Activated CD8-positive, alpha-beta memory T cell treated with anti-CD3 and anti-CD28 coated beads, Interleukin-2, amount 50 U/mL, for 24 hours (primary cell): ENCODE results near the gene TBX15.

ENCODE experiments used
- DNase-seq: peaks from one replicate; pipeline ENCODE4 v3.0.0-alpha.2; 2020; ENCODE audit errors: extremely low read depth

The TBX15 gene

GRCh38 chr1:119001181-119002027 is 13.3 kb upstream of the TBX15 start:
- no peak for DNase-seq

- no peak for DNase-seq
Measured at GRCh38 chr1:119000371-119001180, 12.4 kb upstream of the TBX15 start.

DNA sequence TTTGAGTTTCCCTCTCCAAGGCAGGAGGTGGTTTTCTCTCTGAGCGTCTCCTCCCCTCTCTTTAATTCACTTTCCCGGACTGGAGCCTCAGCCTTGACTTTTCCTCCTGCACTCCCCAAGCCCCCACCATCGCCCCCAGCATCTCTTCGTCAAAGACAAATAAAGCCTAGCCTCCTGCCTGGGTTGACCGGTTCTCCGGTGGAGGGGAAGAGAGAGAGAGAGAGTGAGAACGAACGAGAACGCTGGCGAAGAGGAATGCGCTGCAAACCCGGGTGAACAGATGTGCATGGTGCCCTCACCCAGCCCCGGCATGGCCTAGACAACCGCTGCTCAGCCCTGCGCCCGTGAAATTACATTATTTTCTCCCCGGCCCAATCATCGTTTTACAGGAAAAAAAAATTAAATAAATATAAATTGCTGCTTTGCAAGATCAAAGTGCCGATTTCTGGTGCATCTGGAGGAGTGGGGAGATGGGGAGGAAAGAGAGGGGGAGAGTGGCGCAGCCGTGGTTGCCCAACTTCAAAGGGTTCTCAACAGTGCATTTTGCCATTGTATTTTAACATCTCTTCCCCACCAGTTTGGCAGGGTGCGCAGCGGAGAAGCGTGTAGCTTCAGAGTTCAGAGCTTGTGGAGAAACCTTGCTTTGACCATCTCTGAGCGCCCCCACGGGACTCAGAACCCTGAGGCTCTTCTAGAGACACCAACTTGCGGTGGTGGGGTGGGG is 11.4 kb upstream of the TBX15 start:
- DNase-seq = no peak

GRCh38 chr1:118998171-118998570 is 10.0 kb upstream of the TBX15 start:
- no peak for DNase-seq

DNA sequence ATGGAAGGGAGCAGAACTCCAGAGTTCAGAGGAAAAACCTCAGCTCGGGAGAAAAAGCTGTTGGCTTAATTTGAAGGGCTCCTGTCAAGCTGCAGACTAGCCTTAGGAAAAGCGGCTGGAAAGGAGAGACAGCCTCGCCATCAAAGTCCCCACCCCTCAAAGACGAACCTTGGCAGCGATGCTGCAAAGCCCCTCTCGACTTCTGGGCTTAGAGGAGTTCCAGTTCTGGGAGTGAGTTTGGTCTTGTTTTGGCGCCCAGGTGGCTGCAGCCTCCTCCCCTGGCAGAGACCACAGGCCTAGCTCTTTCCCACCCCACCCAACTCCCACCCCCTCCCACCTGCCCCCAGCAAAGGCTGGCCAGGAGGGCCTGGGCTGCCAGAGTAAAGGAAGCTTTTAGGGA is 9.1 kb upstream of the TBX15 start:
- no peak for DNase-seq

DNA sequence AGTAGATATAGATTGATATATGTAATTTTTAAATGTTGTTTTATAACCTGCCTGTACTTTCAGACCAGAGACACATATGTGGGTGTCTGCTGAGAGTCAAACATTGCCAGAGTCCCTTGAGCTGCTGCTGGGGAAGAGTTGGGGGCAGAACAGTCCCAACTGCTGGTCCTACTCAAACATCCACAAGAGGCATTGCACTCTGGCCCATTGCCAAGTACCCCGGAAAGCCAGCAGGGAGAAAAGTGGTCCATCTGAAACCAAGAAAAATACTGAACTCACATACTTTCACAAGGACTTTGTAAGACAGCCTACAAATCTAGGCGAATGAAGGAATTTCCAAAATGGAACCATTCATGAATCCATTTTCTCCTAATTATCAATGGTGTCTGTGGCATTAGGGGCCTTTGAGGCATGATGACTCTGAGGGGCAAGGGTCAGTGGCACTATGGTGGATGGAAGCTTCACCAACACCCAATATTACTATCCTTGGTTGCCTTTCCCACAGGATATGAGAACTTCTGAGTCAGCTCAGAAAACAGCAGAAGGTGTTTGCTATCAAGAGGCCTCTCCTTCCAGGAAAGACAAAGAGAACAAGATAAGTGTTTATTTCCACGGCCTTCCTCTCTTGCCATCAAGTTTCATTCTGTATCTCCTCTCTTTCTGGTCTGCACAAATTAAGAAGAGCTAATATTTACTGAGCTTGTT is 7.3 kb upstream of the TBX15 start:
- no peak for DNase-seq

DNA sequence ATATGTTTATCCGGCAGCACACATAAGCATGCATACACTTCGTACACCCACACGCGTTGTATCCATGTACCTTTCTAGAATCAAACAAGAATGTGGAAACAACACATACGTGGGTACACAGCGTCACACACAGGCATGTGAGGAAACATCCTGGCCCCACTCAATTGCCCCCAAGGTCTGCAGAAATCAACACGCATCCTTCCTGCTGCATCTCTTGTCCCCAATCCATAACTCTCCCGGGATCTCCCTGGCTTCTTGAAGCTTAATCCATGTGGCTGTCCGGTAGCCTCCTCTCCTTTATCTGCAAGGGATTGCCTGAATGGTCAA is 5.5 kb upstream of the TBX15 start:
- no peak for DNase-seq

DNA sequence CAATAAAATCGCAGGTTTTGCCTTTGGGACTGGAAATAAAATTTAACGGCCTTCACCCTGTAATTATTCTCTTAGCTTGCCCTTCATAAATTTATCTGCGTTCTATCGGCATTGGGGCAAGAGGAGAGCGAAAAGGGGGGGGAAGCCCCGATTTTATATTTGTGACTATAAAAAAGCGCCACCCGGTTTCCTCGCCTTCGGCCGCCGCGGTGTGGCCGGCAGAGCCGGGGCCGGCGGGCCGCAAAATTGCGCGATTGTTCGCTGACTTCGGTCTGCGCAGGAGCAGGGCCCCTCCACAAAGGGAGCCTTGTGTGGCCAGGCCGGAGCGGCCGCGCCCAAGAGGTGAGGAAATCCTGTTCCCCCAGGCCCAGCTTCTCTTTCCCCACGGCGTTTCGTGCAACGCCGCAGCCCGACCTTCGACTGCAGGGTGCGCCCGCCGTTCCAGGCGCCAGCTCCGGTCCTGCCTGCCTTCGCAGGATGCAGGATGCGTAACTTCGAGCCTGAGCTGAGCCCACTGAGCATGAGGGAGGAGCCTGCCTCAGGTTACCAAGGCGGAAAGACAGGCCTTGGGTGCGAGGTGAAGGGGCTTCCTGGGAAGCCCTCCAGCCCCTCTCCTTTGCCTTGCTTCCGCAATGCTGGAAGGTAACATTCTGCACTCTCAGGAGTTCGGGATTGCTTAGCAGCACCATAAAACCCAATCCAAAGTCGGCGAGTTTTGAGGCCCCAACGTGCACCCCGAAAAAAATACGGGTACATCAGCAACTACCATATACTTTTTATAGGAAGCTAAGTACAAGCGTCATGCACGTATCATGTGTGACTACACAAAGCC is 4.9 kb upstream of the TBX15 start:
- no peak for DNase-seq

- no peak for DNase-seq
Measured at GRCh38 chr1:118992237-118992825, 4.2 kb upstream of the TBX15 start.

DNA sequence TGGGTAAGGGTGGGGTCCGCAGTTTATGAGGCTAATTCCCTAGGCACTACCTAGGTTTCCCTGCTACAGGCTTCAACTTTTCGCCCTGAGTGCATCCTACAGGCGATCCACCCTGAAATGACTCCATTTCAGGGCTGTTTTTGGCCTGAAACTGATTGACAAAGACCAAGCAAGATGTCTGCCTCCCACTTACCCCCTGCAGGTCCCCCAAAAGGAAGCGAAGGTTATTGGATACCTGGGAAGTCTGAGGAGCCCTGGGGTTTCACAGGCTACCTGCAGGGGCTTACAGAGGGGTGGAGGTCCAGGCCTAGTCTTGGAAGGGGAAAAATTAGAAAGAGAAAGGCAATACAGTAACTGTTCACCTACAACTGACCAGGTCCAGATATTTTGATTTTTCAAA is 3.3 kb upstream of the TBX15 start:
- DNase-seq = no peak

- no peak for DNase-seq
Measured at GRCh38 chr1:118990513-118991152, 2.5 kb upstream of the TBX15 start.

DNA sequence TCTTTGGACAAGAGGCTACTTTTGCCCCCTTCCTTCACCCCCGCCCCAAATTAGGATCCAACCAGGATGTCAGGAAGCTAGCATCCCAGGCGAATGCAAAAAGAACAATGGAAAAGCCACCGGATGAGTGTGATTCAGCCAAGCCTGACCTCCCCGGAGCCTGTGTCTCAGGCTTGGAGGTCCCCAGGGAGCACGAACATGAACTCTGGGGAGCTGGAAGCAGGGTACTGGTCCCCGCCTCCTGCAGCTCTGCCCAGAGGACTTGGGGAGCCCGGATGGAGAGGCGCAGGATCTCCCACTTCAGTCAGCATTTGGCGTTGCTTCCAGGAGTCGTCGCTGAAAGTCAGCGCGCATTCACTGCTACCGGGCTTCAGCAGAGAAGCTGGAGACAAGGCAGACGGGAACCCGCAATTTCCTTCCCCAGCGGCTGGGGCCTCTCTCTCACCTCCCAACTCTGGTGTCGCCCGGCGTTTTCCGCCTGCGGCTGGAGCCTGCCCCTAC is 1.8 kb upstream of the TBX15 start:
- no peak for DNase-seq

GRCh38 chr1:118989006-118989815 is 1.1 kb upstream of the TBX15 start:
- DNase-seq = no peak

GRCh38 chr1:118987468-118988185 is 516 bp downstream of the TBX15 start:
- DNase-seq = no peak

GRCh38 chr1:118986555-118987467 is 1.3 kb downstream of the TBX15 start:
- no peak for DNase-seq

- no peak for DNase-seq
Measured at GRCh38 chr1:118985640-118986554, 2.2 kb downstream of the TBX15 start.
